GM12878 (cell line): Measurements from ENCODE around the gene IER5. TPM values are rescaled to one million over a fixed set of nuclear protein-coding genes. Genes with fewer than 3 reads are reported as not detected.
"Not testable (repeated sequence)": the region's sequence is repeated elsewhere in the genome, so short reads cannot be mapped to it uniquely, and the experiment has no call there.

Experiments
- ATAC-seq: fragments of 200-7000 bp; cut with Tn5 transposase; 3 replicates; pipeline ENCODE4 v1.9.1; 2020; ENCODE audit warnings: mild to moderate bottlenecking, moderate library complexity
- BruUV-seq: library from RNA; stranded (reverse); fragments of 400-500 nt; replicated peaks from 2 replicates; lab custom pipeline; 2021; lab: Mats Ljungman, UMichigan
- CTCF ChIA-PET: fragments of 300-600 bp; sonication (Branson Sonifier 250); formaldehyde crosslinking; extraction: SDS; loops from one replicate; lab custom pipeline; 2021; ENCODE audit warnings: inconsistent platforms; lab: Yijun Ruan, JAX
- POLR2A ChIA-PET: fragments of 350-600 bp; formaldehyde crosslinking; extraction: SDS; loops from one replicate; lab custom pipeline; 2021; ENCODE audit warnings: inconsistent platforms; lab: Charles Lee
- RAD21 ChIA-PET: fragments of 300-600 bp; sonication (Branson Sonifier 250); formaldehyde crosslinking; loops from one replicate; lab custom pipeline; 2023; ENCODE audit warnings: antibody characterized with exemption; ENCODE audit not compliant: unreplicated experiment; lab: Charles Lee
- SMC1A ChIA-PET: fragments of 300-600 bp; sonication (Branson Sonifier 250); formaldehyde crosslinking; loops from one replicate; lab custom pipeline; 2023; ENCODE audit not compliant: unreplicated experiment, uncharacterized antibody; lab: Charles Lee
- DNase-seq: peaks from one replicate; pipeline ENCODE4 v3.0.0-alpha.2; 2011; ENCODE audit warnings: low read depth, low spot score
- FAIRE-seq: peaks from 3 replicates; lab custom pipeline; 2011; peaks lifted over from hg19 to GRCh38; lab: Jason Lieb, UNC
- H2AFZ ChIP-seq: 2 replicates; pipeline ENCODE4 v1.6.0; 2011; ENCODE audit warnings: low read depth, low read length, control low read depth; ENCODE audit not compliant: control insufficient read depth
- H3K27ac ChIP-seq: 2 replicates; pipeline ENCODE4 v1.5.1; 2011; ENCODE audit warnings: control low read depth; ENCODE audit not compliant: control insufficient read depth, insufficient read depth
- H3K27me3 ChIP-seq, 2 experiments: replicated peaks in 1 of 2; 2 replicates each; pipeline versions ENCODE4 v1.6.0 to v1.6.1; 2011; ENCODE audit warnings: low read length in 1 of 2; ENCODE audit not compliant: control insufficient read depth in 2 of 2, insufficient read depth in 2 of 2
- H3K36me3 ChIP-seq, 2 experiments: 2 replicates each; pipeline ENCODE4 v1.5.1; 2011; ENCODE audit warnings: low read length in 1 of 2; ENCODE audit not compliant: control insufficient read depth in 2 of 2, insufficient read depth in 2 of 2
- H3K4me1 ChIP-seq: 2 replicates; pipeline ENCODE4 v1.6.1; 2011; ENCODE audit warnings: mild to moderate bottlenecking, low read length, moderate library complexity, mixed read lengths; ENCODE audit not compliant: control insufficient read depth, insufficient read depth
- H3K4me2 ChIP-seq: 2 replicates; pipeline ENCODE4 v1.6.0; 2011; ENCODE audit warnings: control low read depth; ENCODE audit not compliant: control insufficient read depth, insufficient read depth
- H3K4me3 ChIP-seq: fragments of 200-600 bp; sonication (generic); 2 replicates; pipeline ENCODE4 v1.5.1; 2016
- H3K79me2 ChIP-seq: 2 replicates; pipeline ENCODE4 v1.6.0; 2011; ENCODE audit warnings: low read length; ENCODE audit not compliant: control insufficient read depth, insufficient read depth
- H3K9ac ChIP-seq: 2 replicates; pipeline ENCODE4 v1.8.0; 2011; ENCODE audit warnings: low read length, control low read depth, mixed read lengths; ENCODE audit not compliant: control insufficient read depth, insufficient read depth
- H3K9me3 ChIP-seq: replicated peaks from 3 replicates; pipeline ENCODE4 v1.5.1; 2011; ENCODE audit warnings: mild to moderate bottlenecking, low read length; ENCODE audit not compliant: control insufficient read depth, insufficient read depth
- H4K20me1 ChIP-seq: 2 replicates; pipeline ENCODE4 v1.6.0; 2011; ENCODE audit not compliant: control insufficient read depth, insufficient read depth
- LARP7 ChIP-seq: fragments of 450-650 bp; IDR thresholded peaks from 2 replicates; pipeline ENCODE4 v1.6.1; 2017; ENCODE audit warnings: mild to moderate bottlenecking
- MYB ChIP-seq: fragments of 150-350 bp; IDR thresholded peaks from 2 replicates; pipeline ENCODE4 v1.6.1; 2014; ENCODE audit warnings: mild to moderate bottlenecking, low read depth, low read length, borderline replicate concordance
- POLR2A ChIP-seq: IDR thresholded peaks from 2 replicates; pipeline ENCODE4 v1.6.1; 2011; ENCODE audit warnings: low read depth, mild to moderate bottlenecking, low read length
- STAT1 ChIP-seq: fragments of 450-650 bp; conservative IDR thresholded peaks from 2 replicates; pipeline ENCODE4 v1.6.1; 2014; ENCODE audit warnings: antibody characterized with exemption, mild to moderate bottlenecking
- USF2 ChIP-seq: IDR thresholded peaks from 2 replicates; pipeline ENCODE4 v1.6.1; 2011; ENCODE audit warnings: low read depth, low read length, improper control_type of control experiment, borderline replicate concordance
- WGBS: methylation state at CpG from one replicate; pipeline ENCODE4 v1.1.6; 2016; ENCODE audit warnings: low lambda C conversion rate; ENCODE audit not compliant: insufficient replicate concordance, insufficient coverage; ENCODE audit errors: missing lambda C conversion rate; 5-methylcytosine and 5-hydroxymethylcytosine counted together
- in situ Hi-C: fragments of 300-500 bp; cut with MboI; formaldehyde crosslinking; loops from 9 replicates; pipeline ENCODE4 v1.14.3; 2018; ENCODE audit warnings: mixed read lengths
- intact Hi-C: fragments of 100-400 bp; cut with micrococcal nuclease; formaldehyde crosslinking; loops from one replicate; pipeline ENCODE4 v1.14.2; 2022; ENCODE audit not compliant: unreplicated experiment
- polyA plus RNA-seq, 11 experiments: library from polyadenylated mRNA; depleted of rRNA in 4 of 11; unstranded in 6 of 11; stranded (reverse) in 5 of 11; fragments of >200 nt; fragmentation: Nextera tagmentation in 4 of 11; fragmentation: Illumina TruSeq in 1 of 11; extraction: Ambion mirVana in 4 of 11; extraction: Trizol in 1 of 11; gene quantifications; 1 replicate in 1 of 11; 2 replicates in 10 of 11; pipeline versions ENCODE4 v1.2.1 to v1.2.3, GENCODE V29; 2011 to 2016; ENCODE audit warnings: inconsistent platforms in 2 of 11, missing spikeins in 2 of 11, low read depth in 1 of 11
- total RNA-seq, 4 experiments: library from RNA; depleted of rRNA in 3 of 4; stranded (reverse); fragments of >200 nt in 3 of 4; fragmentation: Illumina TruSeq in 1 of 4; extraction: Trizol in 1 of 4; gene quantifications; 2 replicates each; pipeline versions ENCODE4 v1.2.1 to v1.2.3, GENCODE V29; 2013 to 2021

The IER5 gene
- total and polyA plus RNA-seq, 10 of the 15 experiments (the other 5 are each of a cell fraction or from before 2014, with no cell fraction given): 4.3 to 75.2 (median 30.5) TPM

GRCh38 chr1:181115368-181115684 lies 26.8 kb downstream of the IER5 start (continued):
- TF ChIP-seq MYB (no peak), STAT1 (no peak)

DNA sequence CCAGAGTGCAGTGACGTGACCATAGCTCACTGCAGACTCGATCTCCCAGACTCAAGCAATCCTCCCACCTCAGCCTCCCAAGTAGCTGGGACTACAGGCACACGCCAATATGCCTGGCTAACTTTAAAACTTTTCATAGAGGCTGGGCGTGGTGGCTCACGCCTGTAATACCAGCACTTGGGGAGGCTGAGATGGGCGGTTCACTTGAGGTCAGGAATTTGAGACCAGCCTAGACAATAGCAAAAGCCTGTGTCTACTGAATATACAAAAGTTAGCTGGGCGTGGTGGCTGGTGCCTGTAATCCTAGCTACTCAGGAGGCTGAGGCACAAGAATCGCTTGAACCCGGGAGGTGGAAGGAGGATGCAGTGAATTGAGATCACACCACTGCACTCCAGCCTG lies 27.5 kb downstream of the IER5 start:
- H3K9me3 ChIP-seq, intact Hi-C loops, H2AFZ ChIP-seq, H3K4me1 ChIP-seq, H3K36me3 ChIP-seq, H3K79me2 ChIP-seq, ATAC-seq, H3K27ac ChIP-seq, H3K4me3 ChIP-seq, H3K4me2 ChIP-seq, H3K27me3 ChIP-seq, H4K20me1 ChIP-seq, H3K9ac ChIP-seq, FAIRE-seq, in situ Hi-C loops, DNase-seq, BruUV-seq: not testable (repeated sequence)
- 73% methylated on average over 9 of the region's 9 CpGs for WGBS
- ChIA-PET CTCF (interaction anchor here (4.1 to 38.4 kb wide), 2 partner anchors 11 to 24 kb away, joined by 25 to 1067 read pairs; no protein-coding TSS in a partner anchor), RAD21 (interaction anchor here (1.0 to 3.9 kb wide), 3 partner anchors 10 to 26 kb away, joined by 3 to 17 read pairs (median 13); no protein-coding TSS in a partner anchor), SMC1A (interaction anchor here (0.7 to 39.2 kb wide), 3 partner anchors 10 to 50 kb away, joined by 3 to 1399 read pairs (median 15); no protein-coding TSS in a partner anchor), POLR2A (interaction anchor here (0.6 to 3.2 kb wide), 5 partner anchors 10 to 20 kb away, joined by 3 to 24 read pairs (median 4); no protein-coding TSS in a partner anchor)

DNA sequence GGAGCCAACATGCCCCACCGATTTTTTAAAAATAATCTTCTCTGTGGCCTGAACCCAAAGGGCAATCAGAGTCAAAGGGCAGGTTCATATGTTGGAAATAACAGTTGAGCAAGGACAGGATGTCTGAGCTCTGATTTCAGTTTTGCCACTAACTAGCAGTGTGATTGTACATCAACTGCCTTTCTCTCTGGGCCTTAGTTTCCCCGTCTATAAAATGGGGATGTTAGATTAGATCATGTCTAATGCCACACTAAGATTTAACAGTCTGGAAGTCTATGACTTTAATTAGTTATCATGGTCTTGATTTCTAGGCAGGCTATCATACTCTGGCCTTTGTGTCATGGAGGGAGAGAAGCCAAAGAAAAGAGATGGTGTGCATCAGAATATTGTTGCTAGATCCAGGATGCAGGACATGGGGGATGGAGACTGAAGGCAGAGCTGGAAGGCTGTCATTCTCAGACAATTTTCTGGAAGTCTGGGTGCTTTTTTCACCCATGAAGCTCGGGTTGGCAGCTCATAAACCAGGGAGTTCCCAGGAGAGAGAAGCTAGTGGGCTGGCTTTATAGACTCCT lies 28.4 kb downstream of the IER5 start:
- no peaks in the 10 kb centered on the region for H3K27me3 ChIP-seq
- peaks cover 7% of the 10 kb centered on the region for H3K4me1 ChIP-seq
- no peak overlapping the region for H3K4me3 ChIP-seq
- DNase-seq (no peak), FAIRE-seq (no peak), ATAC-seq (no peak)
- POLR2A ChIA-PET: interaction anchor here (1.5 to 3.2 kb wide), 3 partner anchors 11 to 20 kb away, joined by 4 to 24 read pairs (median 4); no protein-coding TSS in a partner anchor
- no peaks in the 10 kb centered on the region for H4K20me1 ChIP-seq
- TF ChIP-seq POLR2A: no peak
- no peak for TF ChIP-seq LARP7
- TF ChIP-seq USF2: no peak
- H3K36me3 ChIP-seq: no peaks in the 10 kb centered on the region
- no peak overlapping the region for H3K4me2 ChIP-seq
- in situ Hi-C loops: no loop called here
- intact Hi-C loops: no loop called here
- no TSS peak for BruUV-seq
- H3K9me3 ChIP-seq: no peaks in the 10 kb centered on the region
- RAD21 ChIA-PET: interaction anchor here (0.8 to 3.9 kb wide), 7 partner anchors 10 to 49 kb away, joined by 3 to 17 read pairs (median 4); no protein-coding TSS in a partner anchor
- no peak overlapping the region for H3K27ac ChIP-seq
- no peak overlapping the region for H2AFZ ChIP-seq
- SMC1A ChIA-PET: interaction anchor here (0.8 to 39.2 kb wide), 7 partner anchors 9 to 77 kb away, joined by 3 to 1399 read pairs (median 4); no protein-coding TSS in a partner anchor
- H3K79me2 ChIP-seq: no peaks in the 10 kb centered on the region
- CTCF ChIA-PET: interaction anchor here (0.5 to 38.4 kb wide), 6 partner anchors 12 to 255 kb away, joined by 3 to 1067 read pairs (median 4); no protein-coding TSS in a partner anchor
- 46% methylated on average over 3 of the region's 3 CpGs for WGBS
- no peak overlapping the region for H3K9ac ChIP-seq
